DMS53 treated with DMSO at 0.1 percent for 48 hours (cell line): ENCODE measurements around the gene EDN2.
A peak's percentile ranks its signal among the peaks of the same experiment; 100 is the strongest.

Source experiments
- DNase-seq: peaks from one replicate; lab custom pipeline; 2025; ENCODE audit not compliant: unreplicated experiment; lab: John Stamatoyannopoulos, UW

Gene EDN2

GRCh38 chr1:41518471-41518870 is 34.0 kb upstream of the EDN2 start:
- no peak for DNase-seq

GRCh38 chr1:41517062-41517438 is 32.6 kb upstream of the EDN2 start:
- DNase-seq, result no peak

GRCh38 chr1:41516168-41517061 is 31.9 kb upstream of the EDN2 start:
- peak; percentile 81 for DNase-seq

- DNase-seq, result no peak
Measured at GRCh38 chr1:41515778-41516167, 31.3 kb upstream of the EDN2 start.

- no peak for DNase-seq
Measured at GRCh38 chr1:41515131-41515678, 30.7 kb upstream of the EDN2 start.

- DNase-seq, result no peak
Measured at GRCh38 chr1:41514381-41514780, 29.9 kb upstream of the EDN2 start.

GRCh38 chr1:41513383-41513735 is 28.9 kb upstream of the EDN2 start:
- no peak for DNase-seq

GRCh38 chr1:41512701-41513382 is 28.4 kb upstream of the EDN2 start:
- no peak for DNase-seq

GRCh38 chr1:41511239-41511540 is 26.7 kb upstream of the EDN2 start:
- no peak for DNase-seq

- DNase-seq, result no peak
Measured at GRCh38 chr1:41510531-41511238, 26.2 kb upstream of the EDN2 start.

- no peak for DNase-seq
Measured at GRCh38 chr1:41509270-41509671, 24.8 kb upstream of the EDN2 start.

GRCh38 chr1:41508290-41508689 is 23.8 kb upstream of the EDN2 start:
- DNase-seq, result no peak

GRCh38 chr1:41507836-41508235 is 23.4 kb upstream of the EDN2 start:
- DNase-seq, result no peak

- no peak for DNase-seq
Measured at GRCh38 chr1:41507110-41507720, 22.7 kb upstream of the EDN2 start.

GRCh38 chr1:41504114-41505035 is 19.9 kb upstream of the EDN2 start:
- DNase-seq, result peak; percentile 90

GRCh38 chr1:41503538-41504113 is 19.1 kb upstream of the EDN2 start:
- no peak for DNase-seq

- DNase-seq, result no peak
Measured at GRCh38 chr1:41502912-41503311, 18.4 kb upstream of the EDN2 start.

- no peak for DNase-seq
Measured at GRCh38 chr1:41501581-41501980, 17.1 kb upstream of the EDN2 start.

- DNase-seq, result no peak
Measured at GRCh38 chr1:41500781-41501518, 16.5 kb upstream of the EDN2 start.
